AG04450 (cell line): ENCODE results near the gene LIN52. TPM values are rescaled to one million over a fixed set of nuclear protein-coding genes. Genes with fewer than 3 reads are reported as not detected.

ENCODE experiments used
- CTCF ChIA-PET: fragments of 300-600, 350-600 bp; formaldehyde crosslinking; extraction: SDS; loops from one replicate; lab custom pipeline; 2022; ENCODE audit warnings: antibody characterized with exemption, inconsistent platforms; lab: Charles Lee
- POLR2A ChIA-PET: fragments of 350-600 bp; formaldehyde crosslinking; extraction: SDS; loops from one replicate; lab custom pipeline; 2021; ENCODE audit warnings: antibody characterized with exemption, inconsistent platforms; lab: Yijun Ruan, JAX
- DNase-seq: peaks from one replicate; pipeline ENCODE4 v3.0.0-alpha.2; 2011; ENCODE audit warnings: low read depth, low spot score
- H3K27ac ChIP-seq: one replicate; pipeline ENCODE4 v1.5.1; 2012; ENCODE audit warnings: low read depth, low read length, control low read depth
- H3K27me3 ChIP-seq: one replicate; pipeline ENCODE4 v1.6.0; 2012; ENCODE audit warnings: low read length; ENCODE audit not compliant: control insufficient read depth, insufficient read depth
- H3K4me3 ChIP-seq: 2 replicates; pipeline ENCODE4 v1.5.1; 2011; ENCODE audit warnings: mild to moderate bottlenecking, low read depth, low read length, control low read depth
- H3K9me3 ChIP-seq: 2 replicates; pipeline ENCODE4 v1.5.1; 2012; ENCODE audit warnings: low read length; ENCODE audit not compliant: control insufficient read depth, insufficient read depth
- polyA plus RNA-seq: library from polyadenylated mRNA; depleted of rRNA; stranded (reverse); fragments of >200 nt; gene quantifications from 2 replicates; pipeline ENCODE4 v1.2.3, GENCODE V29; 2011
- TF ChIP-seq, protein P1 (sequence below): IDR thresholded peaks from 2 replicates; pipeline ENCODE4 v1.5.1; 2011; ENCODE audit warnings: low read depth, low read length, control low read depth, inconsistent platforms

LIN52 gene
- polyA plus RNA-seq, 1 experiment, result 10.6 TPM

- Histone ChIP-seq H3K27ac (peak overlapping the region; percentile 11), H3K4me3 (no peak overlapping the region), H3K27me3 (peaks cover 45% of the 10 kb centered on the region), H3K9me3 (no peaks in the 10 kb centered on the region)
- ChIA-PET CTCF (interaction anchor here (0.8 to 2.1 kb wide), 5 partner anchors 8 to 78 kb away, joined by 3 to 5 read pairs (median 4); no protein-coding TSS in a partner anchor), POLR2A (no interaction called here)
- no peak for DNase-seq
- TF ChIP-seq, protein P1, sequence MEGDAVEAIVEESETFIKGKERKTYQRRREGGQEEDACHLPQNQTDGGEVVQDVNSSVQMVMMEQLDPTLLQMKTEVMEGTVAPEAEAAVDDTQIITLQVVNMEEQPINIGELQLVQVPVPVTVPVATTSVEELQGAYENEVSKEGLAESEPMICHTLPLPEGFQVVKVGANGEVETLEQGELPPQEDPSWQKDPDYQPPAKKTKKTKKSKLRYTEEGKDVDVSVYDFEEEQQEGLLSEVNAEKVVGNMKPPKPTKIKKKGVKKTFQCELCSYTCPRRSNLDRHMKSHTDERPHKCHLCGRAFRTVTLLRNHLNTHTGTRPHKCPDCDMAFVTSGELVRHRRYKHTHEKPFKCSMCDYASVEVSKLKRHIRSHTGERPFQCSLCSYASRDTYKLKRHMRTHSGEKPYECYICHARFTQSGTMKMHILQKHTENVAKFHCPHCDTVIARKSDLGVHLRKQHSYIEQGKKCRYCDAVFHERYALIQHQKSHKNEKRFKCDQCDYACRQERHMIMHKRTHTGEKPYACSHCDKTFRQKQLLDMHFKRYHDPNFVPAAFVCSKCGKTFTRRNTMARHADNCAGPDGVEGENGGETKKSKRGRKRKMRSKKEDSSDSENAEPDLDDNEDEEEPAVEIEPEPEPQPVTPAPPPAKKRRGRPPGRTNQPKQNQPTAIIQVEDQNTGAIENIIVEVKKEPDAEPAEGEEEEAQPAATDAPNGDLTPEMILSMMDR, result no peak
Observed at GRCh38 chr14:74216671-74217070, 131.9 kb downstream of the LIN52 start.

- TF ChIP-seq, protein P1, result peak; percentile 93
- no peak overlapping the region for H3K27ac ChIP-seq
- ChIA-PET CTCF (interaction anchor here (0.6 to 1.8 kb wide), 6 partner anchors 9 to 56 kb away, joined by 3 to 7 read pairs (median 4); no protein-coding TSS in a partner anchor), POLR2A (no interaction called here)
- H3K9me3 ChIP-seq, result no peaks in the 10 kb centered on the region
- peak overlapping the region; percentile 25; the same call in 1 of the 2 replicates for H3K4me3 ChIP-seq
- peaks cover 52% of the 10 kb centered on the region for H3K27me3 ChIP-seq
- peak; percentile 4 for DNase-seq
Observed at GRCh38 chr14:74217672-74218448, 133.1 kb downstream of the LIN52 start.

- no peak overlapping the region for H3K27ac ChIP-seq
- H3K9me3 ChIP-seq, result no peaks in the 10 kb centered on the region
- CTCF ChIA-PET, result interaction anchor here (0.6 to 1.8 kb wide), 6 partner anchors 11 to 56 kb away, joined by 3 to 7 read pairs (median 4); no protein-coding TSS in a partner anchor
- H3K4me3 ChIP-seq, result no peak overlapping the region
- no peak for DNase-seq
- TF ChIP-seq, protein P1, result no peak
- peaks cover 51% of the 10 kb centered on the region for H3K27me3 ChIP-seq
- POLR2A ChIA-PET, result no interaction called here
Observed at GRCh38 chr14:74218462-74218861, 133.7 kb downstream of the LIN52 start.

DNA sequence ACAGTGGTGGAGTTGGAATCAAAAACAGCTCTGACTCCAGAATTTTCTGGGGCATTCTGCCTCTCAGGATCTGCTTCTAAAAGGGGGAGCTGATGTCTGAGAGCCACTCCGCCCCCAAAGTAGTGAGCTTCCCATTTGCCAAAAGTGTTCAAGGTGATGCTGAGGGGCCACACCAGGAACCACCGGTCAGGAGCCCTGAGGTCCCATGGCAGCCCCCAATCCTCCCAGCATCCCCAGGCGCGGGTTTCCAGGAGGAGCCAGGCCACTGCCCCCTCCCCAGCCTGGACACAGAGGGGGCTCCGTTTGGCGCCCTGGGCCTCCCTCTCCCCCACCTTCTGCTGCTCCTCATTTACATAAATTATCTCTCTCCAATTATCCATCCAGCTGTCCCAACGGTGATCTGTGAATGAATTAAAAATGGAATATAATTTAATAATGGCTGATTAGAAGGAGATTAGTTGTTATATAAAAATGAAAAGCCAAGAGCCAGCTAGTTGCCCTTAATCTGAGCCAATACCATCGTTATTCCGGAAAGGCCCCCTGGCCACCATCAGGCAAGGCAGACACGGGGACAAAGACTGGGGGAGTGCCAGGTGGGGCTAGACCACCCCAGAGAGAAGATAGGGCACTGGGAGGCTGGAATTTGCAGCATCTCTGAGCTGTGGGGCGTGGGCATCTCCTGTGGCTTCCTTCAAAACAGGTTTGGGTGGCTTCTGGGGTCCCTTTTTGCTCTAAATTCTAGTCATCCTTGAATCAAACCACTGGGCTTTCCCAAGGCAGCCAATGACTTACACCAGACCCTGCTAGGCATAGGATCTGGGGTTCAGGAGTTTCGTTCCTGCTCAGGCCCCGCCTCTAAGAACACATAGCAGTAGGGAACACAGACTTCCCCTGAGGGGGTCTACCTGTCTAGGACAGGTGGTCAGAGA is 134.8 kb downstream of the LIN52 start:
- Histone ChIP-seq H3K27me3 (peaks cover 53% of the 10 kb centered on the region), H3K4me3 (no peak overlapping the region), H3K27ac (no peak overlapping the region), H3K9me3 (no peaks in the 10 kb centered on the region)
- ChIA-PET POLR2A (no interaction called here), CTCF (interaction anchor here (0.6 to 1.8 kb wide), 8 partner anchors 10 to 62 kb away, joined by 3 to 7 read pairs (median 4); no protein-coding TSS in a partner anchor)
- DNase-seq, result no peak
- TF ChIP-seq, protein P1, result no peak
